HEK293 (cell line): Measurements from ENCODE around the gene FHIT.

Source experiments
- CTCF ChIP-seq: fragments of 450-650 bp; formaldehyde crosslinking; IDR thresholded peaks from 2 replicates; pipeline ENCODE4 v1.5.1; 2016; ENCODE audit warnings: missing biosample characterization, missing genetic modification characterization
- HIC1 ChIP-seq: fragments of 450-650 bp; formaldehyde crosslinking; IDR thresholded peaks from 2 replicates; pipeline ENCODE4 v1.5.1; 2016; ENCODE audit warnings: missing biosample characterization, missing genetic modification characterization
- TCF7L2 ChIP-seq: IDR thresholded peaks from 2 replicates; pipeline ENCODE4 v1.6.1; 2011; ENCODE audit warnings: low read depth, mild to moderate bottlenecking, inconsistent platforms, low read length, moderate library complexity, borderline replicate concordance
- ZBTB21 ChIP-seq: fragments of 450-650 bp; formaldehyde crosslinking; IDR thresholded peaks from 2 replicates; pipeline ENCODE4 v1.5.1; 2017; ENCODE audit warnings: missing biosample characterization, missing genetic modification characterization
- ZBTB7A ChIP-seq: fragments of 450-650 bp; formaldehyde crosslinking; IDR thresholded peaks from 2 replicates; pipeline ENCODE4 v1.5.1; 2016; ENCODE audit warnings: low read depth, missing biosample characterization, missing genetic modification characterization
- ZNF169 ChIP-seq: fragments of 450-650 bp; formaldehyde crosslinking; IDR thresholded peaks from 2 replicates; pipeline ENCODE4 v1.5.1; 2016; ENCODE audit warnings: missing biosample characterization, missing genetic modification characterization
- ZNF48 ChIP-seq: fragments of 450-650 bp; formaldehyde crosslinking; IDR thresholded peaks from 2 replicates; pipeline ENCODE4 v1.5.1; 2016; ENCODE audit warnings: missing biosample characterization, missing genetic modification characterization
- ZNF521 ChIP-seq: fragments of 450-650 bp; formaldehyde crosslinking; IDR thresholded peaks from 2 replicates; pipeline ENCODE4 v1.5.1; 2017; ENCODE audit warnings: missing biosample characterization, mild to moderate bottlenecking, missing genetic modification characterization
- ZNF544 ChIP-seq: fragments of 450-650 bp; formaldehyde crosslinking; IDR thresholded peaks from 2 replicates; pipeline ENCODE4 v1.5.0; 2017; ENCODE audit warnings: missing biosample characterization, missing genetic modification characterization
- ZNF548 ChIP-seq: fragments of 450-650 bp; formaldehyde crosslinking; IDR thresholded peaks from 2 replicates; pipeline ENCODE4 v1.5.1; 2016; ENCODE audit warnings: missing biosample characterization, missing genetic modification characterization
- ZNF558 ChIP-seq: fragments of 450-650 bp; formaldehyde crosslinking; IDR thresholded peaks from 2 replicates; pipeline ENCODE4 v1.5.1; 2016; ENCODE audit warnings: missing biosample characterization, missing genetic modification characterization
- ZNF76 ChIP-seq: fragments of 450-650 bp; formaldehyde crosslinking; IDR thresholded peaks from 2 replicates; pipeline ENCODE4; 2016; ENCODE audit warnings: low read depth, missing biosample characterization, missing genetic modification characterization, borderline replicate concordance
- ZNF785 ChIP-seq: fragments of 450-650 bp; formaldehyde crosslinking; IDR thresholded peaks from 2 replicates; pipeline ENCODE4 v1.5.1; 2016; ENCODE audit warnings: missing biosample characterization, missing genetic modification characterization
- ZXDB ChIP-seq: fragments of 450-650 bp; formaldehyde crosslinking; IDR thresholded peaks from 2 replicates; pipeline ENCODE4 v1.5.1; 2016; ENCODE audit warnings: missing biosample characterization, missing genetic modification characterization

- no peak for TF ChIP-seq CTCF (tag by site-specific recombination)
- TF ChIP-seq ZNF521 (tag by site-specific recombination): no peak
- no peak for TF ChIP-seq TCF7L2
- TF ChIP-seq ZNF785 (tag by site-specific recombination): no peak
- TF ChIP-seq ZBTB21 (tag by site-specific recombination): no peak
- TF ChIP-seq ZNF548 (tag by site-specific recombination): no peak
- TF ChIP-seq ZNF544 (tag by site-specific recombination): no peak
- TF ChIP-seq ZXDB (tag by site-specific recombination): no peak
- no peak for TF ChIP-seq ZNF48
- TF ChIP-seq ZNF169 (tag by site-specific recombination): no peak
- TF ChIP-seq HIC1 (tag by site-specific recombination): no peak
- TF ChIP-seq ZNF558: no peak
- no peak for TF ChIP-seq ZBTB7A (tag by site-specific recombination)
- TF ChIP-seq ZNF76: no peak
Measured at GRCh38 chr3:60363817-60364216, 887.4 kb downstream of the FHIT start.
